Fibroblast of pulmonary artery (primary cell): Measurements from ENCODE around the gene ATP2B3.
A peak's percentile ranks its signal among the peaks of the same experiment; 100 is the strongest.

Experiments
- DNase-seq: peaks from one replicate; pipeline ENCODE4 v3.0.0-alpha.2; 2010; ENCODE audit warnings: low read depth
- H3K4me3 ChIP-seq: replicated peaks from 2 replicates; pipeline ENCODE4 v1.5.1; 2011; ENCODE audit warnings: low read depth, mild to moderate bottlenecking, control low read depth, low read length, moderate library complexity
- CTCF ChIP-seq: IDR thresholded peaks from 2 replicates; pipeline ENCODE4 v1.5.1; 2011; ENCODE audit warnings: mild to moderate bottlenecking, control low read depth, low read length, inconsistent platforms; ENCODE audit errors: missing control alignments

Gene ATP2B3

GRCh38 chrX:153517423-153517822, at the start of gene ATP2B3:
TSS of gene ATP2B3 (plus strand) at chrX:153517642. CDS start at chrX:153536248, 18,606 bp downstream.
- DNase-seq: no peak
- H3K4me3 ChIP-seq: no peak within 1 kb of the TSS
- no peak for TF ChIP-seq CTCF

GRCh38 chrX:153468008-153468580, 49.3 kb upstream of the ATP2B3 start:
- H3K4me3 ChIP-seq: no peak overlapping the region
- no peak for TF ChIP-seq CTCF
- DNase-seq: no peak

DNA sequence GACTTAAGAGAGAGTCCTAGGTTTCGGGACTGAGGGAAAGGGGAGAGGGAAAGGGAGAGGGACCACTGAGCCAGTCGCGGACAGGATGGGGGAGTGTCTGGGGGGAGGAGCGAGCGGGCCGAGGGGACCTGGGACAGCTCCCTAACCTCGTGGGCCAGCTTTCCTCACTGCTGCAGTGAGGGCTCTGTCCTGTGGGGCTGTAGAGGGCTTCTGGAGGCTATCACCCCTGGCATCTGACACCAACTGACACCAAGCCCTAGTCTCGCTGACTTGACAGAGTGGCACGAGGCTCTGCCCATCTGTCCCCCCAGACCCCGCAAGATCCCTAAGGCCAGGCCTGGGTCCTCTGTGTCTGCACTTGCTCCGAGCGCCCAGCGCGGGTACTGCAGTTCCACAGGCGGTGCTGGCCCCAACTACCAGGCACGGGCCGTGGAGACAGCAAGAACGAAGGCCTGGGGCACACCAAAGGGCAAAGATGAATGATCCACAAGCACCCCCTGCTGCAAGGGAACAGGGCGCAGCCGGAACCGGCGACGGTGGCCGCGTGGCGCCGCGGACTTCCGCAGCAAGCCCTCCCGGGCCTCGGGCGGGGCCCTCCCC, 47.5 kb upstream of the ATP2B3 start:
- TF ChIP-seq CTCF: peak; percentile 2
- H3K4me3 ChIP-seq: peak overlapping the region; percentile 63

DNA sequence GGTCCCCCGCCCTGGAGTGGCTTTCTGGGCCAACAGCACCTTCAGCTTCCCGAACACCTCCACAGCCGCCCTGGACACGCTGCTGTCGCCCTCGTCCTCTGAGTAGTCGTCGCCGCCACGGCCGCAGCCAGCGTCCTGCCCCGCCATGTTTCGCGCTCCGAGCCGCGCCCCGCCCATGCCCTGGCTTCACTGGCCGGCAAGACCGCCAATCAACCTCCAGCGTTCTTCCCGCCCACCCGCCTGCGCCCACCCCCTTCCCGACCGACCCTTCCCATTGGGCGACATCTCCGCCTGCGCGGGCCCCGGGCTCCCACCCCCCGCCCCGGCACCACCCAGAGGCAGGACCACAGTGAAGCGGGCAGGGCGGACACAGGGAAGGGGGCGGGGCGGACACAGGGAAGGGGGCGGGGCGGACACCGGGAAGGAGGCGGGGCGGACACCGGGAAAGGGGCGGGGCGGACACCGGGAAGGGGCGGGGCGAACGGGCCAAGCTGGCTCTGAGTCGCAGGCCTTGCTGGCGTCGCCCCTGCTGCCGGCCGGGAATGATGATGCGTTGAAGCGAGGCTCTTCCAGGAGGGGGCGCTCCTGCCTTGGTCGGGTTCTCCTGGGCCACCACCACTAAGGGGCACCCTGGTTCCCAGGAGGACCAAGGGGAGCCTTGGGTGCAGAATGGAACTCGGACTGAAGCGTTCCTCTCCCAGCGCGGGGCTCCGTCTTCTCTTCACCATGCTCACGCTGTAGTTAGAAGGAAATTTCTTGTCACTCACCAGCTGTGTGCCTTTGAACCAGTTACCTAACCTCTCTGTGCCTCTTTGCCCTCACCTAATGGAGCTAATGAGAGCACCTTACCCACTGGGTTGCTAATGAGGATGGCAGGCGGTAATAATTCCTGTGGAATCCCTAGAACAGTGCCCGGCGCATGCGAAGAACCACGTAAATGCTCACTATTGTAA, 46.8 kb upstream of the ATP2B3 start, which contains the start of gene HAUS7:
HAUS7 (minus strand) TSS at position 166 of the 953 bp plus-strand sequence; CDS start at position 147, 19 bp downstream.
- H3K4me3 ChIP-seq: peak within 1 kb of the TSS; percentile 63
- peak; percentile 91 for DNase-seq
- peak; percentile 56 for TF ChIP-seq CTCF

More for the DNA sequence above, 47.5 kb upstream of the ATP2B3 start:
- peak; percentile 24 for DNase-seq

- DNase-seq: no peak
- TF ChIP-seq CTCF: no peak
- no peak overlapping the region for H3K4me3 ChIP-seq
Measured at GRCh38 chrX:153471663-153472280, 45.7 kb upstream of the ATP2B3 start.

- H3K4me3 ChIP-seq: no peak overlapping the region
- no peak for TF ChIP-seq CTCF
- DNase-seq: no peak
Measured at GRCh38 chrX:153473126-153473525, 44.3 kb upstream of the ATP2B3 start.
